Activated CD4-positive, CD25-positive, alpha-beta regulatory T cell treated with anti-CD3 and anti-CD28 coated beads, Interleukin-2, amount 50 U/mL, for 24 hours (primary cell): ENCODE data around the gene CDK15.
"Not testable (repeated sequence)": the region's sequence is repeated elsewhere in the genome, so short reads cannot be mapped to it uniquely, and the experiment has no call there.

Experiments
- ATAC-seq, 2 donors: fragments of 150-1000 bp; cut with Tn5 transposase; one replicate each; pipeline ENCODE4 v1.10.0; 2021; ENCODE audit warnings: mild to moderate bottlenecking in 1 of 2, moderate library complexity in 1 of 2

Gene CDK15

DNA sequence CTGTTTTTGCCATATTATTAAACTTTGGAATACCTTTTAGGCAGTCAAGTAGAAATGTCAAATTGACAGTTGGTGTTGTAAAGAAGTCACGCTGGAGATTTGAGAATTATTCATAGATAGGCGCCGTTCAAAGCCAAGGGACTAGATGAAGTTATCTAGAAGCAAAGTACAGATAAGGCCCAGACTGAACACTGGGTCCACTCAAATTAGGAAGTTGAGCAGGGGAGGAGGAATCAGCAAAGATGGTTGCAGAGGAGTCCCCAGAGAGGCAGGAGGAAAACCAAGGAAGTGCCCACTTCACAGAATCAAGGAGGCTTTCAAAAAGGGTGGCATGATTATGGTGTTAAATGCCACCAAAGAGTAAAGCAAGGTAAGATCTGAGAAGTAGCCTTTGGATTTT is 16.0 kb upstream of the CDK15 start:
- no peak for ATAC-seq

DNA sequence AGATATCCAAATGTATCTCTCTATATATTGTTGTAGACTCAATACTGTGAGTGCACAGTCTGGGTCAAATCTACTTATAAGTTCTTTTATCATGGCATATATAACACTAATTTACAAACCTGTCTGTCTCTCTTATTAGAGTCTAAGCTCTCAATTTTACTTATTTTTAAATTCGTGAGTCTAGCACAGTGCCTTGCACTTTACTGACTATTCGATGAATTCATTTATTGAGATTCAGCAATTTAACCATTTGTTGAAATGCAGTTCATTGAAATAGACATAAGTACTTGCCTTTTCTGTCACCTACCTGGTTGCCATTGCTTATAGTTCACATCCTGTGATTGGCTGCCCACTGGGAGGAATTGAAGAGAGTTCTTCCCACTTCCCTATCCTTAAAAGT is 15.3 kb upstream of the CDK15 start:
- no peak for ATAC-seq

GRCh38 chr2:201793631-201794030 is 12.7 kb upstream of the CDK15 start:
- ATAC-seq = no peak

GRCh38 chr2:201794294-201794693 is 12.0 kb upstream of the CDK15 start:
- ATAC-seq = no peak

- no peak for ATAC-seq
Observed at GRCh38 chr2:201795607-201796477, 10.5 kb upstream of the CDK15 start.

DNA sequence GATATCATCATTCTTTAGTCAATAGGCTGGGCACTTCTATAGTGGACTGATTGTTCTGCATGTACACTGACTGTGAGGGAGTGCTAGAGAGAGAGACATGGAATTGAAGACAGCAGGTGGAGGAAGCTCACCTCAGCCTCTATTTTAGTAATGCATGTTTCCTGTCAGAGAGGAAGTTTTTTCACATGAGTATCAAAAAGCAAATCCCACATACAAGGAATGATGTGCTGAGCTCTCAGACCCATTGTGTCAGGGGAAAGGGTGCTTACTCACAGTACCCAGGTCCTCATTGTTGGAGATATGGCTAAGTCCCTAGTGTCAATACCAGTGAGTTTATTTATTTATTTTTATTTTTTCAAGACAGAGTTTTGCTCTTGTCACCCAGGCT is 9.9 kb upstream of the CDK15 start:
- ATAC-seq = no peak

DNA sequence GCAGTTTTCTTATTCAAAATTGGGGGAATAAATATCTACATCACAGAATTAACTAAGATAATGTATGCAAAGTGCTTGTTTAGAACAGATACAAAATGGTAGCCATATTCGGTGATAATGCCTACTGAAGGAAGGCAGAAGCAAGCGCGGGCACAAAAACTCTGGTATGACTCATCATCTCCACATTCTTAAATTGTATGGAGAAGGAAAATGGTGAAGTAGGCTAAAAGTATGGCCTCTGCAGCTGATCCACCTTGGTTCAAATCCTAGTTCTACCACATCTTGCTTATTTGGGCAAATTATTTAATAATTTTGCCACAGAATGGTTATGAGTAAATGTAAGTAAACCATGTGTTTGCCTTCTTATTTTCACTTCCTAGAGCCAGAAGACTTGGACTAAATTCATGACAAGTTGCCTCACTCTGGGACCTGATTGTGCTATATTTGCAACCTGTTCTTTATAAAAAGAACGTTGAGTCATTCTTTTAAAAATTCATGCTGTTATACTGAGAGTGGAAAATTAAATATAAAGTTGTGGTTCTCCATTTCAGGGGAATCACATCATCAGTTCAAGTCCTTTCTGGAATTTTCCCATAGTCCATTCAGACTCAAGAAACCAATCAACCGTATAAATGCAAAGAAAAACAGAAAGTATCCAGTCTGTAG is 9.0 kb upstream of the CDK15 start:
- ATAC-seq = no peak

DNA sequence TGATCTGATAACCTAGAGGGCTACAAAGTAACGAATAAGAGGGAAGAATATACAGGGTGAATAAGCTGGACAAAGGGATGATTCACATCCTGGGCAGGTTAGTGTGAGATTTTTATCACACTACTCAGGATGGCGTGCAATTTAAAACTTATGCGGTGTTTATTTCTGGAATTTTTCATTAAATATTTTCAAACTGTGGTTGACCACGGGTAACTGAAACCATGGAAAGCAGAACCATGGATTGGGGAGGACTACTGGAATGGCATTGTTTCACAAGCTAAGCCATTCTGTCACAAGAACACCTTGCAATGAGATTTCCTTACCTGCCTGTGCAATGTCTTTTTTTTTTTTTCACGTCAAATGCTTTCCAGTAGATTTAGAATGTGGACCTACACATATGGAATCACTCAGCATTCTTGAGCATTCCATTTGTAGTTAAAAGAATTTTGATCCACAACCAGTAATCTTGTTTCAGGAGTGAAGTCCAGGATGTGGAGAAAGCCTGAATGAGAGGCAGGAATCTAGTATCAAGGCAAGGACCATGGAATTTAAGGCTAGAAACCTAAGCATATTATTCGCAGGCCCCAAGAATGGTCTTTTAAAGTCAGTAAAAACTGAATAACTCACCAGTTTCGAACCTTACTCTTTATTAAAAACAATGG is 8.0 kb upstream of the CDK15 start:
- no peak for ATAC-seq

DNA sequence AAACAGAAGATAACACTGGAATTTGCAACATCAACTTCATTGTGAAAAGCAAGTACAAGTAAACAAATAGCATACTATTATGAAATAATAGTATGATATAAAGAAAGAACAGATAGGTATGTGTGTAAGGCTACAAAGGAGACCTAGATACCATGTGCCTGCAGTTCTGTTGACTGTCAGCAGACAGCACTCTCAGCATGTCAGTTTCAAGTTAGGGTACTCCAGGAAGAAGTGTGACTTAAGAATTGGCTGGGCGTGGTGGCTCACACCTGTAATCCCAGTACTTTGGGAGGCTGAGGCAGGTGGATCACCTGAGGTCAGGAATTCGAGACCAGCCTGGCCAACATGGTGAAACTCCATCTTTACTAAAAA is 7.4 kb upstream of the CDK15 start:
- not testable (repeated sequence) for ATAC-seq

DNA sequence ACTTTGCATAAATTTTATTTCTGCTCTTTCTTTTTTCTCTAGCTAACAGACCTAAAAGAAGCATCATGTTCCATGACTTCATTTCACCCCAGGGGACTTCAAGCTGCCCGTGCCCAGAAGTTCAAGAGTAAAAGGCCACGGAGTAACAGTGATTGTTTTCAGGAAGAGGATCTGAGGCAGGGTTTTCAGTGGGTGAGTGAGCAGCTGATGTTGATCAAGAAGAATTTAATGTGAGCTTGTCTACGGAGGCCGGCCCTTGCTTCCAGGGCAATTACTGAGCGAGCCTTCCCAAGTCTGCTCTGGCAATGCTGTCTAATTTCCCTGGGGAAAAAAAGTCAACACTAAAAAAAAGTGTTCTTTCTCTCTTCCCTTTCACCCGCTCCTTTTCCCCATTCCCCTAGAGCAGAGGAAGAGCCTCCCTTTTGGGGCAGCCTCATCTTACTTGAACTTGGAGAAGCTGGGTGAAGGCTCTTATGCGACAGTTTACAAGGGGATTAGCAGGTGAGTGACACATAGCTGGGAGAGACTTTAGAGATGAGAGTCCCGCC is 1.2 kb downstream of the CDK15 start:
- no peak for ATAC-seq

DNA sequence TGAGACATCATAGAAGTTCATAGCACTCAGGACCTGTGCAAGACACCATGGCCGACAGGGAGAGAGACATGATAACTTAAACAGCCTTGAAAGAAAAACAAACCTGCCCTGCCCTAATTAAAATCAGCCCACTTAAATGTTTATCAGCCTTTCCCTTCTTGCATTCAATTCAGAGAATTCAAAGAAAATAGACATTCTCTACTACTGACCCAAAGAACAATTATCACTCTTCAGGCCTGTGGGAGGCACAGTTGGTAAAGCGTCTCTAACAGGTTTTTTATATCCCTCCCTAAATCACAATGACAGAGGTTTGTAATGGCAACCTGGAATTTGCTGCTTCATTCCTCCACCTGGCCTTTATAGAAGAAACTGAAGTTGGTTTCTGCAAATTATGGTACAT is 1.7 kb downstream of the CDK15 start:
- no peak for ATAC-seq

- ATAC-seq = no peak
Observed at GRCh38 chr2:201809633-201810032, 3.3 kb downstream of the CDK15 start.

DNA sequence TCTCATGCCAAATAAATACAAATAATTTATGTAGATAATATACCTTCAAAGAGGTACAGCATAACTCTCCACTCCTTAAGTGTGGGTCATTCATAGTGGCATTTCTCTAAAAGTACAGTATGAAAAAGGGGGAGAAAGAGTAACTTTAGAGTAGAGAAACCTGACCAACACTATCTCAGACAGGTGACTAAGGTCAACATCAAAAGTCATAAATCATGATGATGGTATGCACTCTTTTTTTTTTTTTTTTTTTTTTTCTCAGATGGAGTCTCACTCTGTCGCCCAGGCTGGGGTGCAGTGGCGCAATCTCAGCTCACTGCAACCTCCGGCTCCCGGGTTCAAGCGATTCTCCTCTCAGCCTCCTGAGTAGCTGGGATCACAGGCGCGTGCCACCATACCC is 4.3 kb downstream of the CDK15 start:
- ATAC-seq = not testable (repeated sequence)

DNA sequence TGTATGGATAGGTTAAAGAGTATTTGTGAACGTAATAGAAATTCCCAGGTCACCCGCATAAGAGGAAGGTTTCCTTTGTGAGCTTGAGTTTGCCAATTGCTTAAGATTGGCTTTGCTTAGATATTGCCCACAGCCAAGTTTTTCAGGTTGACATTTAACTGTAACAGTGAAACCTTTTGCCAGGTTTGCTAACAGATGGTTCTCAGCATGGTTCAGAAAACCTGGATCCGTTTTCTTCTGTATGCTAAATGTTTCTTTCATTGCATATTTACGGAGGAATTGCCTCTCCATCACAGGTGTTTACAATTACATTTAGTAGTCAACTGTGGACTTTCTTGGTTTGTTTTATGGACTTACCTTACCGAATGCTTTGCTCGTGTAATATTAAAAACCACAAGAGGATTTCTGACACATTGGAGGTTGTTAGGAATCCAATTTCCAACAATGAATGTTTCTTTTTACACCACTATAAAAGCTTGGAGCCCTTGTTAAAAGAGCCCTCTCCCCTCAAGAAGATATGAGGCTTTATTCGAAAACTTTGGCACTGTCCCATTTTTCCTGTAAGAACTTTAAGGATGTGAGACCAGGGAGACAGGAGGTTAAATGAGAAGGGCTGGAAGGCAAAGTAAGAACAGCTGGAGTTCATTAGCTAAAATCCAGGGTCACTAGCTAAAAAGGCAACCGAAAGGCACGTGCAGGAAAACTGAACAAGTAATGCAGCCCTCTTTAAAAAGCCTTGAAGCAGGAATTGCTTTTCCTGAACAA is 7.8 kb downstream of the CDK15 start:
- ATAC-seq = no peak

DNA sequence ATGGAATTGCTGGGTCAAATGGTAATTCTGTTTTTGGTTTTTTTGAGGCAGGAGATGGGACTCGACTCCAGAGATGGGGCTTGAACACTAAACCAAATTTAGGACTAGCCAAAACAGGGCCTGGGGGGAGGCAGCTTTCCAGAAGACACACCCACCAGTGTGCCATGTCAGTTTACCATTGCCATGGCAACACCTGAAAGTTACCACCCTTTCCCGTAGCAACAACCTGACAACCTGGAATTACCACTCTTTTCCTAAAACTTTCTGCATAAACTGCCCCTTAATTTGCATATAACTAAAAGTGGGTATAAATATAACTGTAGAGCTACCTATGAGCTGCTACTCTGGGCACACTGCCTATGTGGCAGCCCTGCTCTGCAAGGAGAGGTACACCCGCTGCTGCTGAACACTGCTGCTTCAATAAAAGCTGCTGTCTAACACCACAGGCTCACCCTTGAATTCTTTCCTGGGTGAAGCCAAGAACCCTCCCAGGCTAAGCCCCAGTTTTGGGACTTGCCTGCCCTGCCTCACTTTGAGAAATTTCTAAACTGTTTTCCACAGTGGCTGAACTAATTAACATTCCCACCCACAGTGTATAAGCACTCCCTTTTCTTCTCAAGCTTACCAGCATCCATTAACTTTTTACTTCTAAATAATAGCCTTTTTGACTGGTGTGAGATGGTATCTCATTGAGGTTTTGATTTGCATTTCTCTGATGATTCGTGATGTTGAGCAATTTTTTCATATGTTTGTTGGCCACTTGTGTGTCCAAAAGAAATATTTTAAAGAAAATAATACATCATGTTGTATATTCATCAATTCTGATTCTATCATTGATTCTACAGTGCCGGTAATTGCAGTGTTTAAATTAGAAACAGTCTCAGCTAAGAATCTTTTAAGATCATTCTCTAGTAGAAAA is 10.6 kb downstream of the CDK15 start:
- no peak for ATAC-seq

DNA sequence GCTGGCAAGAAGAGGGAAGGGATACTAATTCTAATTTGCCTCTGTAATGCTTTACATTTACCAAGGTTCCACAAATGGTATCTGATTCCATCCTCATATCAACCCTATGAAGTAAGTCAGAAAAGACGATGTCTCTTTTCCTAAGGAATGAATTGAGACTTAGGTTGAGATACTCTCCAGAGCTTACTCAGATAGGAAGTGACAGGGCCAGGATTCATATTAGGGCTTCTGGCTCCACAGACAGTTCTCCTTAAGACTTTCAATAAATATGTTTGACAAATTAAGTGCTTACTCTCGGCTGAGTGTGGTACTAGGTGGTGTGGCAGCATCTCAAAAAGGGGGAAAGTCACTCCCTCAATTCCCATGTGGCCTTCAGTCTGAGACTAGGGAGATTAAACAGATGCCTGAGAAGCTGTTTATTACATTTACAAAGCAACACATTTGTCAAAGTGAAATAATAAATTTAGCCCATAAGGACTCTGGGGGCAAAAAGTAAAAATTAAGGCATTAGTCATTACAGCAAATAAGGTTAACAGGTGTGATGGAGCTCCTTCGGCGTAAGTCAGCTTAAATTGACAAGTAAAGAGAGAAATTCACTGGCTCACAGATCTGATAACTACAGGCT is 14.2 kb downstream of the CDK15 start:
- ATAC-seq = no peak

- ATAC-seq = no peak
Observed at GRCh38 chr2:201821080-201821479, 14.7 kb downstream of the CDK15 start.

- ATAC-seq = no peak
Observed at GRCh38 chr2:201824212-201824611, 17.9 kb downstream of the CDK15 start.

DNA sequence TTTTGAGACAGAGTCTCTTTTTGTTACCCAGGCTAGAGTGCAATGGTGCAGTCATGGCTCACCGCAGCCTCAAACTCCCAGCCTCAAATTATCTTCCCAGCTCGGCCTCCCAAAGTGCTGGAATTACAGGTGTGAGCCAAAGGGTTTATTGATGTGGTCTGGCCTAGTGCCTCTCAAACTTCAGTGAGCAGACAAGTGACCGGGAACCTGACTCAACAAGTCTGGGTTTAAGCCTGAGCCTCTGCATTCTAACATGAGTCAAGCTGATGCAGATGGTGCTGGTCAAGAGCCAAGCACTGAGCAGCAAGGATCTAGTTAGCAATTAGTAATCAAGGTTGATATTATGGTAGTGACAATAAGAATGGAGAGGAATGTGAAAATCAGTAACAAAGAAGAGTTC is 21.3 kb downstream of the CDK15 start:
- ATAC-seq = no peak

DNA sequence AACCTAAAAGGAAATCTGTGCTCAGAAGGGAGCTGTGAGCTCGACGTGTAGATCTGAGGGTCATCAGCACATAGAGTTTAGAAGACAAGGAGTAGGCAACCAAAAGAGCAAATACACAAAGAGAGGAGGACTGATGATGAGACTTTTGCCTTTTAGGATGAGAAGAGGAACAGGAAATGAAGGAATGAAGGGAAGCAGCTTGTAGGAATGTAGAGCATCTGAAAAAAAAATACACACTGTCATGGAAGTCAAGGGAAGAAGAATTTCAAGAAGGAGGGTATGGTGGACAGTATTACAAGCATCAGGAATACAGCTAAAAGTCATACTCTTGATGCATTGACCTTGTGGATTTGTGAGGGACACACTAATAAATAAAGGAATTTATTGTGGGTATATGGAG is 21.9 kb downstream of the CDK15 start:
- ATAC-seq = no peak

- no peak for ATAC-seq
Observed at GRCh38 chr2:201830666-201831065, 24.3 kb downstream of the CDK15 start.
